Nephron progenitor cell (in vitro differentiated cells): ENCODE results near the gene ANKMY1.

Experiments used
- DNase-seq: peaks from one replicate; pipeline ENCODE4 v3.0.0; 2021
- H3K27ac Mint-ChIP-seq: 2 replicates; pipeline ENCODE4 v1.8.0; 2021; ENCODE audit warnings: mild to moderate bottlenecking, moderate library complexity, mixed read lengths
- H3K27me3 Mint-ChIP-seq: 2 replicates; pipeline ENCODE4 v1.8.0; 2021; ENCODE audit warnings: mild to moderate bottlenecking, low read depth, mixed read lengths; ENCODE audit not compliant: poor library complexity
- H3K36me3 Mint-ChIP-seq: 2 replicates; pipeline ENCODE4 v1.8.0; 2021; ENCODE audit warnings: low read depth, mixed read lengths
- H3K4me1 Mint-ChIP-seq: 2 replicates; pipeline ENCODE4 v1.8.0; 2021; ENCODE audit warnings: mixed read lengths
- H3K4me3 Mint-ChIP-seq: 2 replicates; pipeline ENCODE4 v1.8.0; 2021; ENCODE audit warnings: mild to moderate bottlenecking, moderate library complexity, mixed read lengths
- H3K9me3 Mint-ChIP-seq: 2 replicates; pipeline ENCODE4 v1.8.0; 2021; ENCODE audit warnings: mild to moderate bottlenecking, moderate library complexity, mixed read lengths
- TF ChIP-seq, protein P1 (sequence below): fragments of 200-600 bp; sonication (generic); IDR thresholded peaks from 2 replicates; pipeline ENCODE4 v1.5.0; 2021; ENCODE audit warnings: antibody characterized with exemption

ANKMY1 gene

DNA sequence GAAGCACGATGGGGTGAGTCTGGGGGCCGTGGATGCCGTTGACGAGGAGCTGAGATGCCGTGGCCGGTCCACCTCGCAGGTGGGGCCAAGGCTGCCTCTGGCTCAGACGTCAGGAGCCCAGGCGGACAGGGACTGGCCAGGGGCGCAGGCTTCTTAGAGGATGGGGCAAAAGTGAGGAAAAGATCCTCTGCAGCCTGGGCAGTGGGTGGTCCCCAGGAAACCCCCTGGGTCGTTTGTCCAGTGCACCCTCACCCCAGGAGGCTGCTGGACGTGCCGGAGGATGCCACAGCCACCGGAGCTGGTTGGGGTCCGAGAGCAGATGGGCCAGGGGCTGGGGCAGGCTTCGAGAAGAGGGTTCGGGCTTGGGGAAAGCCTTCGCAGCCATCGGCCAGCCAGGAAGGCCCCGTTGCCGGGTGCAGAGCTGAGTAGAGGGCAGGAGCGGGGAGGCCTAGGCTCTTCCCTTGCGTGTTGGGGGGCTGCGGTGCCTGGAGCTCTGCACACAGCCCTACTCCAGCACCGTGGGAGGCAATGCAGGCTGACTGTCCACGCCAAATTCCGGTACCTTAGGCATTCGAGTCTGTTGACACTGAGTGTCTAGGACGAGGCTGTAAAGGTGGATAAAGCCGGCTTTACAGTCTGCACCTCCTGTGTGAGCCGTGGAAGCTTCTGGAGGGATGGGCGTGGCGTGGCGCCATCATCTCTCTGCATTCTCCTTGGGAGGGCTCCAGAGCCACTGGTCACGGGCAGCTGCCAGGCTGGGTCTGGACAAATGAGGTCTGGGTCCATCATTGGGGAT, 103.5 kb downstream of the ANKMY1 start:
- Mint-ChIP-seq H3K27ac (no peak overlapping the region), H3K4me3 (peak overlapping the region; percentile 86), H3K9me3 (no peaks in the 10 kb centered on the region), H3K27me3 (peaks cover 19% of the 10 kb centered on the region), H3K4me1 (peaks cover 60% of the 10 kb centered on the region), H3K36me3 (no peaks in the 10 kb centered on the region)
- no peak for DNase-seq
- TF ChIP-seq, protein P1, sequence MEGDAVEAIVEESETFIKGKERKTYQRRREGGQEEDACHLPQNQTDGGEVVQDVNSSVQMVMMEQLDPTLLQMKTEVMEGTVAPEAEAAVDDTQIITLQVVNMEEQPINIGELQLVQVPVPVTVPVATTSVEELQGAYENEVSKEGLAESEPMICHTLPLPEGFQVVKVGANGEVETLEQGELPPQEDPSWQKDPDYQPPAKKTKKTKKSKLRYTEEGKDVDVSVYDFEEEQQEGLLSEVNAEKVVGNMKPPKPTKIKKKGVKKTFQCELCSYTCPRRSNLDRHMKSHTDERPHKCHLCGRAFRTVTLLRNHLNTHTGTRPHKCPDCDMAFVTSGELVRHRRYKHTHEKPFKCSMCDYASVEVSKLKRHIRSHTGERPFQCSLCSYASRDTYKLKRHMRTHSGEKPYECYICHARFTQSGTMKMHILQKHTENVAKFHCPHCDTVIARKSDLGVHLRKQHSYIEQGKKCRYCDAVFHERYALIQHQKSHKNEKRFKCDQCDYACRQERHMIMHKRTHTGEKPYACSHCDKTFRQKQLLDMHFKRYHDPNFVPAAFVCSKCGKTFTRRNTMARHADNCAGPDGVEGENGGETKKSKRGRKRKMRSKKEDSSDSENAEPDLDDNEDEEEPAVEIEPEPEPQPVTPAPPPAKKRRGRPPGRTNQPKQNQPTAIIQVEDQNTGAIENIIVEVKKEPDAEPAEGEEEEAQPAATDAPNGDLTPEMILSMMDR: no peak

DNA sequence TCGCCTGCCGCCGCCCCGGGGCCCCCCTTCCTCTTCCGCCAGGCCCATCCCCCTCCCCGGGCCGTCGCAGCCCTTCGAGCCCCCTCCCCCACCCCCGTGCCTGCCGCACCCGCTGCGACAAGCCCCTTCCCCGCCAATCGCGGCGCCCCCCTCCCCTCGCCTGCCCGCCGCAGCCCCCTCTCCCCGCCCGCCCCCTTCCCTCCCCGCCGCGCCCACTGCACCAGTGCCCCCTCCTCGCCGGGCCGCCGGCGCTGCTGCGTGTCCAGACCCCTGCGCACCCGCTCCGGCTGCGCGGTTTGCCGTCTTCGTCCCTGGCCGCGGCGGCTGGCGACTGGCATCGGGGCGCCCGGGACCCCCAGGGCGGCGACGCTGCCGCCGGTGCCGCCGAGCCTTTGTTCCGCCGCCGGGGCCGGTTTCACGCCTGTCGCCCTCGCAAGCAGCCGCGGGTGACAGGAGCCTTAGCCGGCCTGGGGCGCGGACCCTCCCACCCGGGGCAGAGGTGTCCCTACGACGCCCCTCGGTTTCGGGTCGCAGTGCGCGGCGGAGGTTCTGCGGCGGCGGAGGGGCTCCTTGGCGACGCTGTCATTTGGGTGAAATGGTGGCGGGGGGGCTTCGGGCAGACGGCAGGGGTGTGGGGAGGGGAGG, 104.2 kb downstream of the ANKMY1 start:
- Mint-ChIP-seq H3K4me3 (peak overlapping the region; percentile 86), H3K4me1 (peaks cover 60% of the 10 kb centered on the region), H3K36me3 (no peaks in the 10 kb centered on the region), H3K27ac (no peak overlapping the region), H3K9me3 (no peaks in the 10 kb centered on the region), H3K27me3 (peaks cover 19% of the 10 kb centered on the region)
- TF ChIP-seq, protein P1: no peak
- peak; percentile 64 for DNase-seq

DNA sequence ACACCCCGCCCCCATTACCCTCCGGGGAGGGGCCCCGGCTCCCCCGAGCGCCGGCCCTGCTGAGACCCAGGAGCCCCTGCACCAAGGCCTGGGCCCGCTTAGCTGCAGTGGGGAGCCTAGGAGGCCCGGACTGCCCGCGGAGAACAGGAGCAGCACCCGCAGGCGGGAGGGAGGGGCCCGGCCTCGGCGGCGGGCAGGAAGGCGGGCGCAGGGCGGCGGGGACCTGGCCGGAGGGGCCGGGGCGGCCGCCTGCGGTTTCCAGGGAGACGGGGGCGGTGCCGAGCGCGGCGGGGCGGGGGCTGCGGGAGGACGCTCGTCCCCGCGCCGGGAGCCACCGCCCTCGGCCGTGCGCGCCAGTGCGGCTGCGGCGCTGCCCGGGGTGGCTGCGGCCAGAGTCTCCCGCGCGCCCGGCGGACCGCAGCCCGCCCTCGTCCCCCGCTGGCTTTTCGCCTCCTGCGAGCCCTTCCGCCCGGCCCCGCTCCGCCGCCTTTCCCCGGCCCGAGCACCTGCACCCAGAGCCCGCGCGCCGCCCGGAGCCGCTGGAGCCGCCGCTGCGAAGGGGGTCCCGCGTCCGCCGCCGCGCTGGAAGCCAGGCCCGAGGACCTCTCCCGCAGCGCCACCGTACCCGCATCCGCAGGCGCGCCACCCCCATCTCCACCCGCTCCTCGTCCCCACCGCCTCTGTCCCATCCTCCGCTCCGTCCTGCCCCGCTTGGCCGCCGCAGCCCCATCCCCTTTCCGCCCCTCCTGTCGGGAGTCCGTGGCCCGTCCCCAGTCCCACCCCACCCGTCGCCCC, 105.1 kb downstream of the ANKMY1 start:
- peak overlapping the region; percentile 81 for H3K4me3 Mint-ChIP-seq
- H3K27me3 Mint-ChIP-seq: peaks cover 19% of the 10 kb centered on the region
- TF ChIP-seq, protein P1: no peak
- H3K9me3 Mint-ChIP-seq: no peaks in the 10 kb centered on the region
- H3K4me1 Mint-ChIP-seq: peaks cover 54% of the 10 kb centered on the region
- H3K27ac Mint-ChIP-seq: no peak overlapping the region
- DNase-seq: peak; percentile 91
- no peaks in the 10 kb centered on the region for H3K36me3 Mint-ChIP-seq

DNA sequence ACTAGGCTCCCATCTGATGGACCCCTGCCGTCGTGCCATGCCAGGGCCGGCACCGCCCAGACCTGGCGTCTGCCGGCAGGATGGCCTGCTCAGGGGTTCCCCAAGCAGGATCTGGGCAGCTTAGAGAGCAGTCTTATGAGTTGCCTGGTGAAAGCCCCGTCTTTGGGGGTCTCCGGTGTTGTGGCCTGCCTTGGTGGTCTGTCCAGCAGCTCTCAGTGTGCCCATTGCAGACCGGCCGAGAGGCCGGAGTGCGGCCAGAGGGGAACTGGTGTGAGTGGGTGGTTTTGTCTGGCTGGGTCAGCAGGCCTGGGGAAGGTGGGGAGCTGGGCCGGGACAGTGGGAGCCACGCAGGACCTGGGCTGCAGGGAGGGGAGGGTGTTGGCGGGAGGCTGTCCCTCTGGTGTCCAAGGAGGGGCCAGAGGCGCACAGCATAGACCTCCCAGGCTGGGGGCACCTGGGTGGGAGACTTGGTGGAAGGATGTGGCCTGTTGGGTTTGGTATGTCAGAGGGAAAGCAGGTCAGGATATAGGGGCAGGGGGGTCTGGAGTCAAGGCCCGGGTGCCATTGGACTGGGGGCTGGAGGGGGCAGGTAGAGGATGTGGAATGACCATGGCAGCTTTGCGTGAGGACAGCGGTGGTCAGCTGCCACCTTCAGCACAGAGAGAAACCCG, 105.9 kb downstream of the ANKMY1 start:
- Mint-ChIP-seq H3K4me3 (peak overlapping the region; percentile 81), H3K27me3 (peaks cover 19% of the 10 kb centered on the region), H3K36me3 (no peaks in the 10 kb centered on the region), H3K27ac (no peak overlapping the region), H3K9me3 (no peaks in the 10 kb centered on the region), H3K4me1 (peaks cover 47% of the 10 kb centered on the region)
- no peak for DNase-seq
- TF ChIP-seq, protein P1: no peak

DNA sequence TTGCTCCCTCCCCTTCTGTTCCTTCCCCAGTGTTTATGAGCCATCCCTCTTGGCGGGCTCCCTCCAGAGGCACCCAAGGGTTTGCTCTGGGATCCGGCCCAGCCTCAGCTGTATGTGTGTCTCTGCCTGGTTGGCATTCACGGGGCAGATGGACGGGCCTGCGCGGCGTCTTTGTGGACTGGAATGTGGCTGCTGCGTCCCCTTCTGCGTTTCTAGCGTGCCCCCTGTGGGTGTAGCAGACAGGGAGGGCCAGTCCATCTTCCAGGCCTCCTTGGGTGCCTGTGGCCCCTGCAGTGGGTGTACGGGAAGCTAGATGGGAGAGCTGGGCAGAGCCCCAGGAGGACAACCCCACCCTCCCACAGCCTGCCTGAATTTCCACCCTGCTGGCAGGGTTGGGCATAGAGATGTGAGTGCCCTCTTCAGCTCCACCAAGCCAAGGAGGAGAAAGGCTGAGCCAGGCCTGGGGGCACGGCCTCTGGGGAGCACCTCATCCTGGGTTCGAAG, 106.6 kb downstream of the ANKMY1 start:
- H3K27ac Mint-ChIP-seq: no peak overlapping the region

More for the DNA sequence above, 106.6 kb downstream of the ANKMY1 start:
- Mint-ChIP-seq H3K9me3 (no peaks in the 10 kb centered on the region), H3K27me3 (peaks cover 19% of the 10 kb centered on the region), H3K36me3 (no peaks in the 10 kb centered on the region), H3K4me3 (peak overlapping the region; percentile 20), H3K4me1 (peaks cover 42% of the 10 kb centered on the region)
- TF ChIP-seq, protein P1: no peak
- DNase-seq: no peak
